Measurements from ENCODE around the gene TAF11L13. TPM values are rescaled to one million over a fixed set of nuclear protein-coding genes. Genes with fewer than 3 reads are reported as not detected.
"Not testable (repeated sequence)": the region's sequence is repeated elsewhere in the genome, so short reads cannot be mapped to it uniquely, and the experiment has no call there.

TAF11L13 gene
- total RNA-seq, 1 donor from 2014 or later: not detected

- Histone ChIP-seq H3K27me3 (no peaks in the 10 kb centered on the region), H3K27ac (no peak overlapping the region), H3K36me3 (no peaks in the 10 kb centered on the region), H3K4me1 (no peaks in the 10 kb centered on the region), H2AFZ (replicated peaks) (no peak overlapping the region), H3K4me3 (no peak overlapping the region), H3K79me2 (ENCODE audit: low read depth) (no peaks in the 10 kb centered on the region), H3K9me3 (ENCODE audit: low read depth) (no peaks in the 10 kb centered on the region), H4K20me1 (ENCODE audit: low read depth) (no peaks in the 10 kb centered on the region), H3F3A (ENCODE audit: low read depth) (no peaks in the 10 kb centered on the region), H3K4me2 (no peak overlapping the region), H3K9ac (no peak overlapping the region)
- no peak for DNase-seq (ENCODE audit: low spot score)
- H3K4me3 Mint-ChIP-seq: no peak overlapping the region
- TF ChIP-seq EZH2 (IDR thresholded peaks at IDR 0.05) (no peak), CTCF (IDR thresholded peaks at IDR 0.05) (no peak), EZH2phosphoT487 (IDR thresholded peaks at IDR 0.05) (no peak)
- no peaks in the 10 kb centered on the region for H3K36me3 Mint-ChIP-seq
- H3K4me1 Mint-ChIP-seq: no peaks in the 10 kb centered on the region
- no peaks in the 10 kb centered on the region for H3K27me3 Mint-ChIP-seq (ENCODE audit: insufficient read depth, low read depth)
- no peaks in the 10 kb centered on the region for H3K9me3 Mint-ChIP-seq
- no peak overlapping the region for H3K27ac Mint-ChIP-seq
These were observed 26.9 kb upstream of the TAF11L13 start for GRCh38 chr5:17604951-17605350.

DNA sequence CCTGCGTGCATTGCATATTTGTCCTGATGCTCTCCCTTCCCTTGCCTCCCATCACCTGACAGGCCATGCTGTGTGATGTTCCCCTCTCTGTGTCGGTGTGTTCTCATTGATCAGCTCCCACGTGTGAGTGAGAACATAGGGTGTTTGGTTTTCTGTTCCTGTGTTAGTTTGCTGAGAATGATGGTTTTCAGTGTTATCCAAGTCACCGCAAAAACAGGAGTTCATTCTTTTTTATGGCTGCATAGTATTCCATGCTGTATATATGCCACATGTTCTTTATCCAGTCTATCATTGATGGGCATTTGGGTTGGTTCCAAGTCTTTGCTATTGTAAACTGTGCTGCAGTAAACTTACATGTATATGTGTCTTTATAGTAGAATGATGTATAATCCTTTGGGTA, 24.4 kb upstream of the TAF11L13 start:
- H3K4me2 ChIP-seq; DNase-seq (ENCODE audit: low spot score); H3K79me2 ChIP-seq (ENCODE audit: low read depth); H3K27ac Mint-ChIP-seq; H3K36me3 Mint-ChIP-seq; H3K9ac ChIP-seq; H3K27me3 ChIP-seq; H3K4me3 Mint-ChIP-seq; H3K4me3 ChIP-seq; H3K9me3 Mint-ChIP-seq; H3F3A ChIP-seq (ENCODE audit: low read depth); H3K27ac ChIP-seq; H3K9me3 ChIP-seq (ENCODE audit: low read depth); H3K27me3 Mint-ChIP-seq (ENCODE audit: insufficient read depth, low read depth); H3K4me1 Mint-ChIP-seq; H4K20me1 ChIP-seq (ENCODE audit: low read depth); H3K4me1 ChIP-seq; H3K36me3 ChIP-seq; H2AFZ ChIP-seq (replicated peaks): not testable (repeated sequence)

DNA sequence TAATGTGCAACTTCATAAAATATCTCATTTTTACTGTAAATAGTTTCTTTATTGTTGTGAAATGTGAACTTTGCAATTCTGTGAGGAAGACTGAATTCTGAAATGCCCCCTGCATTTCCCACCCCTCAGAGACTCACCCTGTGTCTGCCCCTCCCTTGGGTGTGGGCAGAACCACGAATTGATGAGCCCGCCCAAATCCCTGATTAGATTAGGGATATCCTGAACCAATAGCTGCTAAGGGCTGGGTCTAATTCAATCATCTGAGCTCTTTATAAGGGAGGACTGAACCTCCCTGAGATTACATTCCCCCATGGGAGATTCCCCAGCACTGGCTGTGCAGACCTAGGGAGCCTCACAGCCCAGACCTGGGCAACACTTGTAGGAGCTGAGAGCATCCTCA, 21.8 kb upstream of the TAF11L13 start, which contains the start of gene TAF11L12:
Gene TAF11L12 (plus strand): TSS at position 301 of the 400 bp plus-strand sequence.
- not testable (repeated sequence) for H3K4me1 ChIP-seq; H3K9me3 Mint-ChIP-seq; H3K4me3 Mint-ChIP-seq; H3K4me3 ChIP-seq; H3K79me2 ChIP-seq (ENCODE audit: low read depth); H2AFZ ChIP-seq (replicated peaks); H3K36me3 ChIP-seq; H4K20me1 ChIP-seq (ENCODE audit: low read depth); DNase-seq (ENCODE audit: low spot score); H3K27me3 ChIP-seq; H3K4me1 Mint-ChIP-seq; H3K27me3 Mint-ChIP-seq (ENCODE audit: insufficient read depth, low read depth); H3F3A ChIP-seq (ENCODE audit: low read depth); H3K9me3 ChIP-seq (ENCODE audit: low read depth); H3K9ac ChIP-seq; H3K36me3 Mint-ChIP-seq; H3K27ac ChIP-seq; H3K4me2 ChIP-seq
- H3K27ac Mint-ChIP-seq: peak within 1 kb of the TSS; percentile 42

DNA sequence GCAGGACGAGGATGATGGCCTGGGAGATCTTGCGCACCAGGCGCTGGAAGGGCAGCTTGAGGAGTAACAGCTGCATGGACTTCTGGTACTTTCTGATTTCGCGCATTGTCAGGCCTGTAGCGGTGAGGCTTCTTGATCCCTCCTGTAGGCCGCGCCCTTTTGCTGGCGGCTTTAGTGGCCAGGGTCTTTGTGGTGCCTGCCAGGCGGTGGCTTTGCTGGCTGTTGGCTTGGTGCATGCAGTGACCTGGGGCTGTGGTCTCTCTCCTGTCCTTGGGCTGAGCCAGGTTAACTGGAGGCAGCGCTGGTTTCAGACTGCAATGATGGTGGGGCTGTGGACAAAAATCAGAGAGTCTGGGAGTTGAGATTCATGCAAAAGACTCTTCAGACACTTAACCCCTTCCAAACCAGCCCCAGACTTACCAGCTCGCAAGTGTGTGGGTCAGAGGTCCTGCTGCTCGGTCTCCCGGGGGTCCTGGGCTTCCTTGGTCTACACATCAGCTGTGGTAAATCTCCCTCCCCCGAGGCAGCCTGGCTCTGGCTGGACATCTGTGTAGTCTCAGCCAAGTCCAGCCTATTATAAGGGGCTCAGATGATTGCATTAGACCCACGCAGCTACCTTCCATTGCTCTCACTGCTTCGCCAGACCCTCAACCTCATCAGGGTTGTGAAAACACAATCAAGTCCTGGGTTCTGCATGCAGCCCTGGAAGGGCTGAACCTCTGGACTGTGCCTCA, 16.8 kb upstream of the TAF11L13 start:
- no peak overlapping the region for H3K9ac ChIP-seq
- Mint-ChIP-seq H3K27ac (no peak overlapping the region), H3K27me3 (ENCODE audit: insufficient read depth, low read depth) (no peaks in the 10 kb centered on the region), H3K4me3 (no peak overlapping the region), H3K4me1 (no peaks in the 10 kb centered on the region), H3K9me3 (no peaks in the 10 kb centered on the region), H3K36me3 (no peaks in the 10 kb centered on the region)
- no peaks in the 10 kb centered on the region for H3K4me1 ChIP-seq
- H2AFZ ChIP-seq (replicated peaks): no peak overlapping the region
- no peaks in the 10 kb centered on the region for H3F3A ChIP-seq (ENCODE audit: low read depth)
- H3K4me2 ChIP-seq: no peak overlapping the region
- no peak overlapping the region for H3K4me3 ChIP-seq
- H3K27me3 ChIP-seq: no peaks in the 10 kb centered on the region
- no peaks in the 10 kb centered on the region for H3K9me3 ChIP-seq (ENCODE audit: low read depth)
- H4K20me1 ChIP-seq (ENCODE audit: low read depth): no peaks in the 10 kb centered on the region
- no peaks in the 10 kb centered on the region for H3K79me2 ChIP-seq (ENCODE audit: low read depth)
- H3K36me3 ChIP-seq: no peaks in the 10 kb centered on the region
- DNase-seq (ENCODE audit: low spot score): no peak
- TF ChIP-seq EZH2 (IDR thresholded peaks at IDR 0.05) (no peak), EZH2phosphoT487 (IDR thresholded peaks at IDR 0.05) (no peak), CTCF (IDR thresholded peaks at IDR 0.05) (no peak)
- H3K27ac ChIP-seq: no peak overlapping the region

Data from neural progenitor cell (in vitro differentiated cells).